GM12873 (cell line): ENCODE data around the gene CEP350.

Experiments used
- TF ChIP-seq, protein P1 (sequence below): IDR thresholded peaks from 2 replicates; pipeline ENCODE4 v1.5.1; 2012; ENCODE audit warnings: low read depth, mild to moderate bottlenecking, moderate library complexity, low read length, control low read depth; ENCODE audit not compliant: insufficient read depth; ENCODE audit errors: missing control alignments

The CEP350 gene

DNA sequence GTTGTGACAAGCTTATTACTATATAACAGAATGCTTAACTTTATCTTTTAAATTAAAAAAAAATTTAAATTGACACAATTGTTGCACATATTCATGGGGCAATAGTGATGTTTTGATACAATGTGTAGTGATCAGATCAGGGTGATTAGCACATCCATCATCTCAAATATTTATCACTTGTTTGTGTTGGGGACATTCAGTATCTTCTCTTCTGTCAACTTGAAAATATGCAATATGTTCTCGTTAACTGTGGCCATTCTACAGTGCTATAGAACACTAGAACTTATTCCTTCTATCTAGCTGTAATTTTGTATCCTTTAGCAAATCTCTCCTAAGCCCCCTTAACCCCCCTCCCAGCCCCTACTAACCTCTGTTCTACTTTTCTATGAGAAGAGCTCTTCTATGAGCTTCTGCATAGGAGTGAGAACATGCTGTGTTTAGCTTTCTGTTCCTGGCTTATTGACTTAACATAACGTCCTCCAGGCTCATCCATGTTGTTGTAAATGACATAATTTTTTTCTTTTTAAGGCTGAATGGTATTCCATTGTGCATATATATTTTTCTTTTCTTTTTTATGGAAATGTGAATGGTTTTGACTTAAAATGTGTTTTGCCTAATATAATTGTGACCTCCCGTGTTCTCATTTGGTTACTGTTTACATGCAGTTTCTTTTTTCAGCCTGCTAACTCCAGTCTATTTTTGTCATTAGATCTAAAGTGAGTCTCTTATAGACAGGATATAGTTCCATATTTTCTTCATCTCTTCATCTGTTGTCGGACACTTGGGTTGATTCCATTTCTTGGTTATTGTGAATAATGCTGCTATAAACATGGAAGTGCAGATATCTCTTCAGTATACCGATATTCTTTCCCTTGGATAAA lies 23.8 kb downstream of the CEP350 start:
- TF ChIP-seq, protein P1, sequence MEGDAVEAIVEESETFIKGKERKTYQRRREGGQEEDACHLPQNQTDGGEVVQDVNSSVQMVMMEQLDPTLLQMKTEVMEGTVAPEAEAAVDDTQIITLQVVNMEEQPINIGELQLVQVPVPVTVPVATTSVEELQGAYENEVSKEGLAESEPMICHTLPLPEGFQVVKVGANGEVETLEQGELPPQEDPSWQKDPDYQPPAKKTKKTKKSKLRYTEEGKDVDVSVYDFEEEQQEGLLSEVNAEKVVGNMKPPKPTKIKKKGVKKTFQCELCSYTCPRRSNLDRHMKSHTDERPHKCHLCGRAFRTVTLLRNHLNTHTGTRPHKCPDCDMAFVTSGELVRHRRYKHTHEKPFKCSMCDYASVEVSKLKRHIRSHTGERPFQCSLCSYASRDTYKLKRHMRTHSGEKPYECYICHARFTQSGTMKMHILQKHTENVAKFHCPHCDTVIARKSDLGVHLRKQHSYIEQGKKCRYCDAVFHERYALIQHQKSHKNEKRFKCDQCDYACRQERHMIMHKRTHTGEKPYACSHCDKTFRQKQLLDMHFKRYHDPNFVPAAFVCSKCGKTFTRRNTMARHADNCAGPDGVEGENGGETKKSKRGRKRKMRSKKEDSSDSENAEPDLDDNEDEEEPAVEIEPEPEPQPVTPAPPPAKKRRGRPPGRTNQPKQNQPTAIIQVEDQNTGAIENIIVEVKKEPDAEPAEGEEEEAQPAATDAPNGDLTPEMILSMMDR = no peak

DNA sequence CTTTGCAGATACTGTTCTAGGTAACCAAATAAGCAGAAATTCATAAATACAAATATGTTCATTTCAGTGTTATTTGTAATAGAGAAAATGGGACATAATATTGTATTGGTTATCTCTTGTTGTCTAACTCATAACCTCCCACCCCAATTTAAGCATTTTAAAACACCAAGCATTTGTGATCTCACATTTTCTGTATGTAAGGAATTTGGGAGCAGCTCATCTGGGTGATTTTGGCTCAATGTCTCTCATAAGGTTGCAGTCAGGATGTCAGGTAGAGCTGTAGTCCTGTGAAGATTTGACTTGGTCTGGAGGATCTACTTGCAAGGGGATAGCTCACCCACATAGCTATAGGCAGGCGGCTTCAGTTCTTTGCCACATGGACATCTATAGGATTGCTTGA lies 29.5 kb downstream of the CEP350 start:
- TF ChIP-seq, protein P1 = no peak

DNA sequence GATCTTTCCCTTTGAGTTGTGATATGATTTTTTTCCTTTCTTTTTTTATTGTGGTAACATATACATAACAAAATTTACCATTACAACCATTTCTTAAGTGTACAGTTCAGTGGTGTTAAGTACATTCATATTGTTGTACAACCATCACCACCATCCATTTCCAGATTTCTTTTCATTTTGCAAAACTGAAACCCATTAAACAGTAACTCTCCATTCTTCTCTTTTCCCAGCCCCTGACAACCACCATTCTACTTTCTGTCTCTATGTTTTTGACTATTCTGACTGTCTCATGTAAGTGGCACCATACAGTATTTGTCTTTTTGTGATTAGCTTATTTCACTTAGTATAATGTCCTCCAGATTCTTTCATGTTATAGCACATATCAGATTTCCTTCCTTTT lies 30.3 kb downstream of the CEP350 start:
- TF ChIP-seq, protein P1 = no peak

DNA sequence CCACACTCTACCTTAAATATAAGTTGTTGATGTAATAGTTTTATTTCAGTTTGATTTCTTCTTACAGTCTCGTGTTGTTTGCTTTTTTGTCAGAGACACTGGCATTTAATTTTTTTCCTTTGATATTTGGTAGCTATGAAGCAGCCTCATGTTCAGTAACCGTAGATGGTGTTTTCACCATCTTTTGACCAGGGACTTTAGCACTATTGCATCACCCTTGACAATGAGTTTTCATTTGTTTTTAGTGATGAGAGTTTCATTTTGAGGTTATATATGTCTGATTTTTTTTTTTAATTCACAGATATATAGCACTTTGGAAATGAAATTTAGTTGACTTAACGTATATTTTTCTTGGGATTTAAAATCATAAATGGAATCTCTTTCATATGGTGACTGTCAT lies 36.2 kb downstream of the CEP350 start:
- TF ChIP-seq, protein P1 = no peak

DNA sequence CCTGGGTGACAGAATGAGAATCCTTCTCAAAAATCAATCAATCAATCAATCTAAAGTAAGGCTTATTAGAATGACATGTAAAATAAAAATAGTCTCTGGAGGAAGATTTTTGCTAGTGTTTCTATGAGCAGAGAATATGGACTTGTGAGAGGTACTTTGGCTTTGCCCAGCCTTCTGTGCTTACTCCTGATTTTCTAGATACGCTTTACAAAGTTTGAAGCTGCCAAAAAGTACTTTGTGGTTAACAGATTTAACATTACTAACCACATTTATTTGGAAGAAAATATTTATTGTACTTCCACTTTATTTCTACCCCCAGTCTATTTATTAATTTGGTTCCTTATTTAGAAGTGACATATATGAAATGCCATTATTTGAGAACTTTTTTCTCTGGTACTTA lies 41.0 kb downstream of the CEP350 start:
- TF ChIP-seq, protein P1 = no peak

DNA sequence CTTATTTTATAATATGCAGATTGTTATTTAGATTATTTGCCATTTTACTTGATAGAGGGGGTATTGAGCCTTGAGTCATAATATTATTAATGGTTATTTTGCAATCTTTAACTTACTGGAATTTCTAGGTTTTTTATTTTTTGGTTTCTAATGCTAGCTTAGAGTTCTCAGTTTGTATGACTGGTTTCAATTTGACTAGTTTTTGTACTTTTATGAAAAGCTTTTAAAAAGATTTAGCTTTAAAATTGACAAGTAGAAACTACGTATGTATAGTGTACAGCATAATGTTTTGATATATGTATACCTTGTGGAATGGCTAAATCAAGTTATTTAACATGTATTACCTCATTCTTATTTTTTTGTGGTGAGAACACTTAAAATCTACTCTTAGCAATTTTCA lies 41.5 kb downstream of the CEP350 start:
- TF ChIP-seq, protein P1 = no peak

DNA sequence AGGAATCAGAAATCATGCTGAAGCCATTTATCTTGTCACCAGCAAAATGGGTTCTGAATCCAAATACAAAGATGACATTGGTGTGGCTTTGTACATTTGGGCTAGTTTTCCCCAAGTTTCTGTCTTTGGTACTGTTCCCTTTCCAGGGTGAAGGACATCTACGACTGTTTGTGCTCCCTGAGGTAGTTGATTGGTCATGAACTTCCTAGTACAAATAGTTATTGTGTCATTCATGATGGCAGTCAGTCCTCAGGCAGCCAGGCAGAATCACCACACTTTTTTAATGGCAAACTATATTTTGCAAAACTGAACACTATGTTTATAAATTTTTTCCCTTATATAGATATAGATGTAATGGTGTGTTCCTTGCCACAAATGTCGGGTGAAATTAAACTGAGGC lies 46.0 kb downstream of the CEP350 start:
- TF ChIP-seq, protein P1 = no peak
